ENCODE measurements around the gene EDDM13.
A peak's percentile ranks its signal among the peaks of the same experiment; 100 is the strongest.

The EDDM13 gene

GRCh38 chr19:56347163-56347778 is 74.7 kb downstream of the EDDM13 start:
- no peak overlapping the region for H3K4me3 ChIP-seq (ENCODE audit: low read depth, low read length)
- no peak for TF ChIP-seq CTCF (IDR thresholded peaks at IDR 0.05; ENCODE audit: borderline replicate concordance, insufficient read depth, low read depth, low read length)

- no peak overlapping the region for H3K4me3 ChIP-seq (ENCODE audit: low read depth, low read length)
- TF ChIP-seq CTCF (IDR thresholded peaks at IDR 0.05; ENCODE audit: borderline replicate concordance, insufficient read depth, low read depth, low read length) = peak; percentile 52; the same call in 1 of the 2 replicates
Measured at GRCh38 chr19:56348289-56348877, 75.8 kb downstream of the EDDM13 start.

- no peak overlapping the region for H3K4me3 ChIP-seq (ENCODE audit: low read depth, low read length)
- TF ChIP-seq CTCF (IDR thresholded peaks at IDR 0.05; ENCODE audit: borderline replicate concordance, insufficient read depth, low read depth, low read length) = peak; percentile 77
Measured at GRCh38 chr19:56350416-56351045, 78.0 kb downstream of the EDDM13 start.

GRCh38 chr19:56351208-56351607 is 78.7 kb downstream of the EDDM13 start:
- no peak for TF ChIP-seq CTCF (IDR thresholded peaks at IDR 0.05; ENCODE audit: borderline replicate concordance, insufficient read depth, low read depth, low read length)
- H3K4me3 ChIP-seq (ENCODE audit: low read depth, low read length) = no peak overlapping the region

GRCh38 chr19:56355517-56355916 is 83.0 kb downstream of the EDDM13 start:
- no peak overlapping the region for H3K4me3 ChIP-seq (ENCODE audit: low read depth, low read length)
- no peak for TF ChIP-seq CTCF (IDR thresholded peaks at IDR 0.05; ENCODE audit: borderline replicate concordance, insufficient read depth, low read depth, low read length)

- H3K4me3 ChIP-seq (ENCODE audit: low read depth, low read length) = no peak overlapping the region
- no peak for TF ChIP-seq CTCF (IDR thresholded peaks at IDR 0.05; ENCODE audit: borderline replicate concordance, insufficient read depth, low read depth, low read length)
Measured at GRCh38 chr19:56356944-56357343, 84.4 kb downstream of the EDDM13 start.
